HG03439 (cell line): ENCODE measurements around the gene LRWD1.
A peak's percentile ranks its signal among the peaks of the same experiment; 100 is the strongest.
"Not testable (repeated sequence)": the region's sequence is repeated elsewhere in the genome, so short reads cannot be mapped to it uniquely, and the experiment has no call there.

Experiments
- ATAC-seq: cut with Tn5 transposase; IDR thresholded peaks from one replicate; pipeline ENCODE4 v1.9.1; 2021; ENCODE audit warnings: mild to moderate bottlenecking, moderate library complexity; ENCODE audit not compliant: unreplicated experiment

Gene LRWD1

DNA sequence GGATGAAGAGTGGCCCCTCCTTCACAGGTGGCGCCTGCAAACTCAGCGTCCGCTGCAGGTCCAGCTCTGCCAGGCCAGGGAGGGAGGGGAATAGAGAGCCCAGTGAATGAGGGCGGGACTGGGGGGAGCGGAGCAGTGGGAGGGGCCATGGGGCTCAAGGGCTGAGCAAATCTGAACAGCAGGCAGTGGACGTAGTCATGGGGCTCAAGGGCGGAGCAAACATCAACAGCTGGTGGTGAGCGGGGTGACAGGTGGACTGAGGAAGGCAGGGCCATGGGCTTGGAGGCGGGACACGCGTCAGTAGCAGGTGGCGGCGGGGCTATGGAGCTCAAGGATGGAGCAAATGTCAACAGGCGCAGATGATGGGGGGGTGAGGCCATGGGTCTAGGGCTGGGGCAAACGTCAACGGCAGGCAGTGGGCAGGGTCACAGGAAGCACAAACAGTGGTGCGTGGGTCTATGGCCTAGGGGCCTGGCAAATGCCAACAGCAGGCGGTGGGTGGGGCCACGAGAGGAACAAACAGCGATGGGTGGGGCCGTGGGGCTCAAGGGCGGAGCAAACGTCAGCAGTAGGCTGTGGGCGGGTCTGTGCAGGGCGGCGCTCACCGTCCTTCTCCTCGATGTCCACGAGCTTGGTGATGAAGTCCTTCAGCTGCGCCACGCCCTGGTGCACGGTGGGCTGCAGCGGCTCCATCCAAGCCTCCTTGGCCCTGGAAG lies 28.6 kb downstream of the LRWD1 start:
- not testable (repeated sequence) for ATAC-seq

DNA sequence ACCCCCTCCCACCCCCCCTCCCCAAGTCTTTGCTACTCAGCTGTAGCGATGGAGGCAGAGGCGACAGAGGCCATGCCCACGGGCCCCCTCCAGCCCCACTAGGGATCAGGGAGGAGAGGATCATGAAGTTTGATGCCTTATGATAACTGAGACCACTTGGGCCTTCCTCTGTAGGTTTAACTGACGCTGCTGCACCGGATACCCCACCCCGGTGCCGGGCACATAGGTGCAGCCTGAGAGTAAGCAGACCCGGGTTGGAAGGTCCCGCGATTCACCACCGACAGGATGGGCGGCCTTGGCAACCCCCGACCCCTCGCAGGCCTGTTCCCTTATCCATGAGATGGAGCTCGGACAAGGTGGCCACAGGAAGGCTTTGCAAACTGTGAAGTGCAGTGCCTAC lies 29.2 kb downstream of the LRWD1 start:
- ATAC-seq: not testable (repeated sequence)

DNA sequence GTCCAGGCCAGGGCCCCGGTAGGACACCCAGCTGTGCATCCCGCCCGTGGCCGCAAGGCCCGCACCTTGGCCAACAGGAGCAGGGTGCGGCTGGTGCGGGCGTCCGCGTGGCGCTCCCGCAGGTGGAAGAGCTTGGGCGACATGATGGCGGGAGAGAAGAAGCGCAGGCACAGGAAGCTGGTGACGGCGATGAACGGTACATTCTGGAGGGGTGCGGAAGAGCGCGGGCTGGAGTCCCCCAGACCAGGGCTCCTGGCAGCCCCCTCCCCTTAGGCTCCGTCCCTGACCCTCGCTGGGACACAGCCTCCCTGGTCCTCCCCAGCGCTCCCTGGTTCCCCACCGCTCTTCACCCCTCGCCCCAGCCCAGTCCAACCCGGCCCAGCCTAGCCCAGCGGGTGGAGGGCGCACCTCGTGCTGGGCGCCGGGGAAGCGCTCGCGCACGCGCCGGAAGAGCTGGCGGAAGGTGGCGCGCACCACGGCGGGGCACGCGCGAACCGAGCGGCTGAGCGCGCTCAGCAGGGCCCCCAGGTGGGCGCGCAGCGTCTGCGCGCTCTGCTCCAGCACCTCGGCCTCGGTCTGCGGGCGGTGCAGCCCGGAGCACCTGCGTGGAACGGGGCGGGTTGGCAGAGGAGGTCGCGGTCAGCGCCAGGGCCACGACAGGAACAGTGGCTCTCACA lies 29.8 kb downstream of the LRWD1 start:
- ATAC-seq: peak; percentile 47

DNA sequence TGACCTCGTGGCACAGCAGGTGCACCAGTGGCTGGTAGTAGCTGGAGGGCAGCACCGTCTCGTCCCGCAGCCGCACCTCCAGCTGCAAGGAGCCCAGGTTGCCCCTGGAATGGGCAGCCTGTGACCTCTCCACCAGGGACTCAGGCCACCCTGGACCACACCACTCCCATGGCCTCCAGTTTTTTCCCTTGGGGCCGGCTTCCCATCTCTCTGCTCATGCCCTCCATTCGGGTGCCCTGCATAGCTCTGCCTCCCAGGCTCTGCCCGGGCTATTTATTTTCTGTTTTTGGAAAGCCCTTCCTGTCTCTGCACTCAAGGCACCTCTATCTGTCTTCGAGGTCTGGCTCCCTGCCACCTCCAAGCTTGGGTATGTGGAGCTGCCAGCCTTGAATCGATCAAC lies 32.1 kb downstream of the LRWD1 start:
- not testable (repeated sequence) for ATAC-seq

DNA sequence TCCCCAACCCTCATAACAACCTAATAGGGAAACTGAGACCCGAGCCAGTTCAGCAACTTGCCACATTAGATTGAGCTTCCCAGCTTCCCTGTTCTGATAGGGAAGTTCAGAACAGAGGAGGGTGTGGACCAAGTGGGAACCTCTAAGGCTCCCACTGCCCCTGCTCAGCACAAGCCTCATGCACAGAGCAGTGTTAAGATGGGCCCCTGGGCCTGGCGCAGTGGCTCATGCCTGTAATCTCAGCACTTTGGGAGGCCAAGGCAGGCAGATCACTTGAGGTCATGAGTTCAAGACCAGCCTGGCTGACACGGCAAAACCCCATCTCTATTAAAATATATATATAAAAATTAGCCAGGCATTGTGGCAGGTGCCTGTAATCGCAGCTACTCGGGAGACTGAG lies 32.5 kb downstream of the LRWD1 start:
- not testable (repeated sequence) for ATAC-seq

DNA sequence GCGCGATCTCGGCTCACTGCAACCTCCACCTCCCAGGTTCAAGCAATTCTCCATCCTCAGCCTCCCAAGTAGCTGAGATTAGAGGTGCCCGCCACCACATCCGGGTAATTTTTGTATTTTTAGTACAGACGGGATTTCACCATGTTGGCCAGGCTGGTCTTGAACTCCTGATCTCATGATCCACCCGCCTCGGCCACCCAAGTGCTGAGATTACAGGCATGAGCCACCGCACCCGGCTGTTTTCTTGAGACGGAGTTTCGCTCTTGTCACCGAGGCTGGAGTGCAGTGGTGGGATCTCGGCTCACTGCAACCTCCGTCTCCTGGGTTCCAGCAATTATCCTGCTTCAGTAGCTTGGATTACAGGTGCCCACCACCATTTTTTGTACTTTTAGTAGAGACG lies 33.5 kb downstream of the LRWD1 start:
- ATAC-seq: not testable (repeated sequence)

DNA sequence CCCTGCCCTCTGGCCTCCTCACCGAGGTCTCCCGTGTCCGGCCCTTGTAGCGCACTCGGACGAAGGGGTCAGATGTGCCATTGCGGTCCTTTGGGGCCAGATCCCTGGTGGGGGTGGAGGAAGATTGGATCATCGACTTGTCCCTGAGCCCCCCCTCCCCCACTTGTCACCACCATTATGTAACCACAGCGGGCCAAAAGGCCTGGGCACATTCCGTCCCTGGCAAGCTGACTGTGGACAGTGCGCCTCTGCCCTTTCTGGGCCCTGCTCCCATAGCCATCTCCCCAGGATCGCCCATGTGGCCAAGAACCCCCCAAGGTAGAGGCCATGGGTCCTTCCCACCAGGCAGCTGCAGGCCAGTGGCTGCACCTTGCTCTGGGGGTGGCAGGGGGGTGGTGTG lies 38.4 kb downstream of the LRWD1 start:
- ATAC-seq: not testable (repeated sequence)

DNA sequence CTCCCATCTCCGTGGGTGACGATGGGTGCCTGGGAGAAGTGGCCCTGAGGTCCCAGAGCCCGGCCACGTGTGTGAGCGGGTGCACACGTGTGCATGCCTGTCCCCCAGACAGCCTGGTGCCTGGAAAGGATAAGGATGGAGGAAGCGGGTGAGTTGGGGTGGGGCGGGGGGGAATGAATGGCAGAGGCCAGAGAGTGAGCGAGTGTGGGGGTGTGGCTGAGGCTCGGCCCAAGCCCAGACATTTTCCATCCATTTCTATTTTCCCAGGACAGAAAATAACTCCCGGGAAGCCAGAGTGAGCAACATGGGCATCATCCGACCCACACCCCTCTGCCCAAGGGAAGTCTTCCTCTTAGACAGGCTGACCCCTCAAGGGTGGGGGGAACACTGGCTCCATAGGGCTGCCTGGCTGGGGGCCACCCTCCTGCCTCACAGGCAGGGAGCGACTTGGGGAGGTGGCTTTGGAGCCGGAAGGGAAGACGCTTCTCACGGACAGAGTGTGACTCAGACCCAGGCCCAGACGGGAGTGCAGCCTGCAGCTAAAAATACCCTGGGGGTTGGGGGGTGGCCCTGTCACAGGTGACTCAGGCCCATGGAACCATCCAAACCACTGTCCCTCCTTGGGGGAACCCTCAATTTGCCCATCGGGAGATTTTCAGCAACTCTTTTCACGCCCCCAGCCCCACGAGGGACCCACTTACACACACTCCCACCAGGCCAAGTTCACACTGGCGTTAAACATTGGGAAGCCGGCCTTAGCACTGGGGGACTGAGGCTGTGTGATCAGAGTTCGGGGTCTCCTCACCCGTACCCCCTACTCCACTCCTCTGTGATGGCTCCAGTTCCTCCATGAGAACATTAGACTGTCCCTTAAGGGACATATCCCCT lies 40.8 kb downstream of the LRWD1 start:
- not testable (repeated sequence) for ATAC-seq

DNA sequence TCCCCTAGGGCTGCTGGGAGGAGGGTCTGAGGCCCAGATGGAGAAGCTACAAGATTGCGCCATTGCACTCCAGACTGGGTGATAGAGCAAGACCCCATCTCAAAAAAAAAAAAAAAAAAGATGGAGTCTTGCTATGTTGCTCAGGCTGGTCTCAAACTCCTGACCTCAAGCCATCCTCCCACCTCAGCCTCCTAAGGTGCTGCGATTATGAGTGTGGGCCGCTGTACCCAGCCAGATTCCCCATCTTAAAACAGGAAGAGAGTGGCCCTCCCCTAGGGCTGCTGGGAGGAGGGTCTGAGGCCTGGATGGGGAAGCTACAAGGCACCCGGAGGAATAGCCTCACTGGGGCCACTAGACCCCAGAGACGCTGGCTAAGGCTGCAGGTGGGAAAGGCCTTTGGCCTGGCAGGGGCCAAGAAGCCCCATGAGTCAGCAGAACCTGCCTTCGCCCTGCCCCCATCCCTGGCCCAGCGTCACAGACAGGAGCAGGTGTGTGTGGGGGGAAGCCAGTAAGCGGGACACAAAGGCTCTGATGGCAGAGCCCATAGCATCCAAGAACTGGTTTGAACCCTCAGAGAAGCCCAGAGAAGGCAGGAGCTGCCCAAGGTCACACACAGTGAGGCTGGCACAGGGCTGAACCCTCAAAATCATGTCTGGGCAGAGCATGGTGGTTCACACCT lies 42.8 kb downstream of the LRWD1 start:
- not testable (repeated sequence) for ATAC-seq

DNA sequence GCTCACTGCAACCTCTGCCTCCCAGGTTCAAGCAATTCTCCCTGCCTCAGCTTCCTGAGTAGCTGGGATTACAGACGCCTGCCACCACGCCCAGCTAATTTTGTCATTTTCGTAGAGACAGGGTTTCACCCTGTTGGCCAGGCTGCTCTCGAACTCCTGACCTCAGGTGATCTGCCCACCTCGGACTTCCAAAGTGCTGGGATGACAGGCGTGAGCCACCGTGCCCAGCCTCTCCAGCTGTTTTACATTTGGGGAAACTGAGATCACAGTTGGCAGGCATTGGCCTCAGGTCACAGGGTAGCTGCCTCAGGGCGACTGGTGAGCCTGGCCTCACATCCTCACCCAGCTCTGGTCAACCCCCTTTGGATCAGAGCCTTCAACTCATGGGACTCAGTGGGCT lies 45.8 kb downstream of the LRWD1 start:
- ATAC-seq: not testable (repeated sequence)

DNA sequence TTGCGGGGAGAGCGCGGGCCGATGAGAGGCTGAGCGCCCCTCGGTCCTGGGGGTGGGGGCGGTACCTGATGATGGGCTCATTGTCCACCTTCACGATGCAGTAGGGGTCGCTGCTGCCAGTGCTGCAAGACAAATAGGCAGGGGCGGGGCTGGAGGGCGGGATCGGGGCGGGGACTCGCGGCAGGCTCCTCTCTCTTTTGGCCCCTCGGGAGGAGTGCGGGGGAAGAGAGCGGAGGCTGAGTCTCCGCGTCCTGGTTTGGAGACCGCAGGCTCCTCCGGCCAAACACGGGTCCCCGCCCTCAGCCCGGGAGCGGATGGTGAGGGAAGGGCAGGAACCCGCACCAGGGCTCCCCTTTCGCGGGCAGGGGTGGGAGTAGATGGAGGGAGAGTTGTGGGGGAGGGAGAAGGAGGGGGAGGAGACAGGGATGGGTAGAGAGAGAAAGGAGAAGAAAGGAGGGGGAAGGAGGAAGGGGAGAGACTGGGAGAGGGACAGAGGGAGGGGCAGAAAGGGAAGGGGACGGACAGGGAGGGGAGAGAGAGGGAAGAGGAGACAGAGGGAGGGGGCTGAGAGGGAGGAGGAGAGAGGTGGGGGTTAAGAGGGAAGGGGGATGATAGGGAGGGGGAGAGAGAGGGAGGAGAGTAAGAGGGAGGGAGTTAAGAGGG lies 47.2 kb downstream of the LRWD1 start:
- ATAC-seq: peak; percentile 28

DNA sequence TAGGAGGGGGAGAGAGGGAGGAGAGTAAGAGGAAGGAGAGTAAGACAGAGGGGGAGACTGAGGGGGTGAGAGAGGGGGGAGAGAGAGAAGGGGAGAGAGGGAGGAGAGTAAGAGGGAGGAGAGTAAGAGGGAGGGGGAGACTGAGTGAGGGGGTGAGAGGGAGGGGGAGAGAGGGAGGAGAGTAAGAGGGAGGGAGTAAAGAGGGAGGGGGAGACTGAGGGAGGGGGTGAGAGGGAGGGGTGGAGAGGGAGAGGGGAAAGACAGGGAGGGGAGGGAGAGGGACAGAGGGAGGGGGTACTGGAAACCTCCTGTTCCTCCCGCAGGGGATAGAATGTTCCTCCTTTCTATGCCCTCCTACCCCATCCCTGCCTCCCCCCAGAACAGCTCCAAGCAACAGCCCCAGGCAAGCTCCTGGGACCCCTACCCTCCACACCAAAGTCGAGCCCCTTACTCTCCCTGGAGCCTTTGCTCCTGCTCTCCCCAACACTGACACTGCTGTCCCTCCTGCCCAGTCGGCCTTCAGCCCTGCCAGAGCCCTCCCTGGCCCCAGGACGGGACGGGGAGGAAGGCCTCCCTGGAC lies 47.9 kb downstream of the LRWD1 start:
- ATAC-seq: not testable (repeated sequence)

DNA sequence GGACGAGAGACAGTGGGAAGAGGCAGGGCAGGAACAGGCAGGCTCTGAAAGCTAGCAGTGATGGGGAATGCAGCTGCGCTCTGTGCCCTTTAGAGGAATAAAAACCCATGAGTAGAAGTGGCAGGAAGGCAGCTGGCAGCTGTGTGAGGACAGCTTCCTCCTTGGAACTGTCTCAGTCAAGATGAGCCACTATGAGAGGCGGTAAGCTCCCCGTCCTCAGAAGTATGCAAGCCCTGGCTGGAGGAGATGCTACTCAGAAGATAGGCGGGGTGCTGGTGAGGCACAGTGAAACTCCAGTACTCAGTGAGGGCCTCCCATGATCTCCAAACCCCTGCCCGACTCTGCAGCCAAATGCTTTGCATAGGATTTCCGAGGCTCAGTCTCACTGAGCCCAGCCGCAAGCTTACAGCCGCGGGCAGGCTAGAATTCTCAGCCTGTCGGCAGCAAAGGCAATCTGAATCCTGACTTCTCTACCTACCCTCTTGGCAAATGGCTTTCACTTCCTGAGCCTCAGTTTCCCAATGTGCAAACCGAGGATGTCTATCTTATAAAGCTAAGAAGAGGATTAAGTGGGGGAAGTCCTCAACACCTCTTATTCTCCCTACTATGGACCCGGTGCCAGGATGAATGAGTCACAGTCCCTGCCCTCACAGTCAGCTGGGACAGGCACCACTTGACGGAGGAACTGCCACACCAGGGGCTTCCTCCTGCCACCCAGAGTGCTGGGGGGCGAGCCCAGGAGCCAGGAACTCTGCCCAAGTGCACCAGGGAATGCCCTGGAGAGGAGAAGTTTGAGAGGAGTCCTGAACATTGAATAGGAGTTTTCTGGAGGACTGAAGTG lies 50.3 kb downstream of the LRWD1 start:
- ATAC-seq: peak; percentile 57

DNA sequence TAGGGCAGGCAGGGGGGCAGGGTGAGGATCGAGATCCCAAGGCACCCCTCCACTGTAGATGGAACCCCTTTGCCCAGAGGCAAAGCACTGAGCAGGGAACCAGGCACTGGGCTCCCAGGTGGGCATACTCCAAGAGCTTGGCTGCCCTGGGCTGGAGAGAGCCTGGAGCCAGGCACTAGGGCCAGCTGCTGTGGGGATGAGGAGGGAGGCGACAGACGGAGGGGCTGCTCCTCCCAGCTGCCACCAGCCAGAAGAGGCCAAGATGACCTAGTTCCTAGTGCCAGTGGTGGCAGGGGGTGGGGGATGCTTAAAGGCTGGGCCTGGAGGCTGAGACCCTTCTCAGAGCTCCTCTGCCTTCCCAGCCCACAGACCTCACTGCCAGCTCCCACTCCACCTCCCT lies 51.1 kb downstream of the LRWD1 start:
- not testable (repeated sequence) for ATAC-seq

DNA sequence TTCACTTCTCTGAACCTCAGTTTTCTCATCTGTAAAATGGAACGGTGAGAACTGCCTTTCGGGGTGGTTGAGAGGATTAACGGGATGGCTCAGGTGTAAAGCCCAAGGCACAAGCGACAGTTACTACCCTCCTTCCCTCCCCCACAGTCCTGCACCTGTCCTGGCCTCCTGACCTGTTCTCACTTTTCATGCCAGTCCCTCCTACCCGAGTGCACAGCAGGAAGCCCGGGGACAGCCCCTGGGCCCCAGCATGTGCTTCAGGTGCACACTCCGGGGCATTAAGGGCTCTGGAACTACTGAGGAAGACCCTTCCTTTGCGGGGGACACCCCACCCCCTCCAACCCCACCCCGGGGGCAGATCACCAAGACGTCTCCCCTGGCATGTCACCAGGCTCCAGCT lies 52.2 kb downstream of the LRWD1 start:
- ATAC-seq: peak; percentile 15

DNA sequence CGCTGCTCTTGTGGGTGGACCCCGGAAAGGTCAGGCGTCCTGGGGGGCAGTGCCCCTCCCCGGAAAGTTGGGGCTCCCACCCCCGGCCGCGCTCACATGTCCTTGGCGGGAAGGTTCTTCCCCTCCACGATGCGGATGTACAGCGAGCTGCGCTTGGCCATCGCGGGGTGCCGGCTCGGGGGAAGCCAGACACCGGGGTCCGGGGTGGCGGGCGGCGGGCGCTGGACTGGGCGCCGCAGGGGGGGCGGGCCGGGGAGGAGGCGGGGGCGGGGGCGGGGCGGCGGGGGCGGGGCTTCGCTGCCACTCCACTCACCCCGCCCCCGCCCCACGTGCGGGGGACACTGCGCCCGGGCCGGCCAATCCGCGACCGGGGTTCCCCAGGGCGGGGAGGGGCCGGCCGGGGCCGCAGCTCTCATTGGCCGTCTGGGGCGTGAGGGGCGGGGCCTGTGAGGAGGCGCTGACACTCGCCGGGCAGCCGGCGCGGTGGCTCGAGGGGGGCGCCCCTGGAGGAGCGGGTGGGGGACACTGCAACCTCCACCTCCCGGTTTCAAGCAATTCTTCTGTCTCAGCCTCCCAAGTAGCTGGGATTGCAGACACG lies 52.9 kb downstream of the LRWD1 start, which contains the start of gene RASA4B:
Gene RASA4B, minus strand, starts transcription at position 228 of the 598 bp plus-strand sequence. Its CDS starts 67 bp downstream, at position 161.
- peak; percentile 55 for ATAC-seq

DNA sequence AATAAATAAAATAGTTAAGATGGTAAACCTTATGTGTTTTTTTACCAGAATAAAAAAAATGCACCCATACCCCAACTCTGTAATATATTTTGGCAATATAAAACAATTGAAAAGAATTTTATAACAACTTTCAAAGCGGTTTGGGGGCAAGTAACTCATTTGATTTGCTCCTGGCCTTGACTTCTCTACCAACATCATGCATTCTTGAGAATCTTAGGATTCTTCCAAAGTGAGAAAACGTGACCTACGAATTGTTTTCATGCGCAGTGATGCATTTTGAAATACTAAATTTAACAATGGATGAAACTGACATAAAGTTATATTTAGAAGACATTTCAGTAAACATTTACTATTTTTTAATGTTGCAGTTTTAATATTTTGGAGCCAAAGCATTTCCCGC lies 56.0 kb downstream of the LRWD1 start:
- not testable (repeated sequence) for ATAC-seq
